NCI-H1105 (cell line): ENCODE measurements around the gene RHBDL1.

Source experiments
- DNase-seq: peaks from one replicate; lab custom pipeline; 2025; lab: John Stamatoyannopoulos, UW

The RHBDL1 gene

DNA sequence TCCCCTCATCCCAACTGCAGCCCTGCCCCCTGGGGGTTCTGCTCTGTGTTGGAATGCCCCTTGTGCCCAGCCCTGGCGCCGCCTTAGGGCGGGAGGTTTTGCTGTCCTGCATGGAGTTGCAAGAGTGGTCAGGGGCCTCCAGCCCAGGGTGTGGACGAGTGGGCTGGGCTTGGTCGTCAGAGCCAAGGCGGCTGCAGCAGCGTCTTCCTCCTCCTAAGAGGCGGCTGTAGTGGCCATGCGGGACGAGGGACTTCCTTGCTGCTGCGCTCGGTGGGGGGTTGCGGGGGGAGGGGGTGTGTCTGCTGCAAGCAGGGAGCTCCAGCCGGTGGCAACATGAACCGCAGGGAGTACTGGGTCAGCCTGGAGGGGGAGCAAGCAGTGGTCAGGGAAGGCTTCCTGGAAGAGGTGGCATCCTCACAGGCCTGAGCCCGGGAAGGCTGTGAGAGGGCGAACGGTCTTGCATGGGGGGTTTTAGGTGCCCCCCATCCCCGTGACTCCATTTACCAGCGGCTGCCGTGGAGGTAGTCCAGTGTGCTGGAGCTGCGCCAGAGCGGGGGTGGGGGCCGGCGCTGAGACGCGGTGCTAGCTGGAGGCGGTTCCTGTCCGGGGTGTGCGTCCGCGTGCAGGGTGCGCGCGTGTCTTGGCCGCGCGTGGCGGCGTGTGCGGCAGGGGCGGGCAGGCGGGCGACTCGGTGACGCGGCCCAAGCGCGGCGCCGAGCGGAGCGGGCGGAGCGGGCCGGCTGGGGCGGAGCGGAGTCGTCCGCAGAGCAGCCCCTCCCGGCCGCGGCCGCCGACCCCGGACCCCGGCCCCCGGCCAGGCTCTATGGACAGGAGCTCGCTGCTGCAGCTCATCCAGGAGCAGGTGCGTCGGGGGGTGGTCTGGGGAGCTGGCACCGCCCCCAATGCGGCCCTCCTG is at the start of gene RHBDL1:
TSS of gene RHBDL1 (plus strand) at position 704 of the 916 bp plus-strand sequence. CDS start at position 824, 120 bp downstream.
- DNase-seq, result no peak

DNA sequence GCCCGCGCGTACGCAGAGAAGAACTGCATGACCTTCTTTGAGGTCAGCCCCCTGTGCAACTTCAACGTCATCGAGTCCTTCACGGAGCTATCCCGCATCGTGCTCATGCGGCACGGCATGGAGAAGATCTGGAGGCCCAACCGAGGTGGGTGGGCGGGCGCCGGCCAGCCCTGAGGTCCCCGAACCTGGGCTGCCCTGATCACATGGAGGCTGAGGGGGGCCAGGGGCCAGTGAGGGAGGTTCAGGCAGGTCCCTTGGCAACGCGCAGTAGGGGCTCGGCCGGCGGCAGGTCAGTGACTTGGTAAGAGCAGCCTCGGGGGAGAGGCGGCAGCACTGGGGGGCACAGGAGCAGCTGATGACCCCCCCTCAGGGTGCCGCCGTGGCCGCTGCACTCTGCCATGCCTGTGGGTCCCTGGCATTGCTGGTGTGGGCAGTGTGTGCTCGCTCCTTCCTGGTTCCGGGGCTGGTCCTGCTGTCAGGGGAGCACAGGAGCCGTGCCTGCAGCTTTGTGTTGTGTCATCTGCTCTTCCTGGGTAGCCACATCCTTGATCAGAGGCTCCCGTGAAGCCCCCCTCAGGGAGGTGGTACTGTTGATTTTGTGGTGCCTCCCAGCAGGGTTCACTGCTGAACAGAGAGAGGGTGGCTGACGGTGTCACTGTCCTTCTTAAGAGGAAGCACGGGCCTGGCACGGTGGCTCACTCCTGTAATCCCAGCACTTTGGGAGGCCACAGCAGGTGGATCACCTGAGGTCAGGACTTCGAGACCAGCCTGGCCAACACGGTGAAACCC is 49.3 kb upstream of the RHBDL1 start:
- DNase-seq, result no peak

DNA sequence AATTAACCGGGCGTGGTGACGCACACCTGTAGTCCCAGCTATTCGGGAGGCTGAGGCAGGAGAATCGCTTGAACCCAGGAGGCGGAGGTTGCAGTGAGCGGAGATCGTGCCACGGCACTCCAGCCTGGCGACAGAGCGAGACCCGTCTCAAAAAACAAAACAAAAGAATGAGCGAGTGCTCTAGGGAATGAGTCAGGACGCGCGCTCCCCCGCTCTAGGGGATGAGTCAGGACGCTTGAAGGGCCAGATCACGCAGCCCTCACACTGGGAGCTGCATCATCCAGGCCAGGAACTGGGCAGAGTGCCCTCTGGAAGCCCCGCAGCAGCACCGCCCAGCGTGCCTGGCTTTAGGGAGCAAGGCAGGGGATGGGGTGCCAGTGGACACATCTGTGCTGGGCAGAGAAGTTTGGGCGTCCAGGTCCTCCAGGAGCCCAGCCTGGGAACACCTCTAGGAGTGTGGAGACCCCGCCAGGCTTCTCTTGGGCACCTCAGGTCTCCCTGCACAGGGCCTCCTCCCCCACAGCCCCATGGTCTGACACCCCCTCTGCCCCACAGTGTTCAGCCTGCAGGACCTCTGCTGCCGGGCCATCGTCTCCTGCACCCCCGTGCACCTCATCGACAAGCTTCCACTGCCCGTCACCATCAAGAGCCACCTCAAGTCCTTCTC is 48.6 kb upstream of the RHBDL1 start:
- DNase-seq, result no peak

DNA sequence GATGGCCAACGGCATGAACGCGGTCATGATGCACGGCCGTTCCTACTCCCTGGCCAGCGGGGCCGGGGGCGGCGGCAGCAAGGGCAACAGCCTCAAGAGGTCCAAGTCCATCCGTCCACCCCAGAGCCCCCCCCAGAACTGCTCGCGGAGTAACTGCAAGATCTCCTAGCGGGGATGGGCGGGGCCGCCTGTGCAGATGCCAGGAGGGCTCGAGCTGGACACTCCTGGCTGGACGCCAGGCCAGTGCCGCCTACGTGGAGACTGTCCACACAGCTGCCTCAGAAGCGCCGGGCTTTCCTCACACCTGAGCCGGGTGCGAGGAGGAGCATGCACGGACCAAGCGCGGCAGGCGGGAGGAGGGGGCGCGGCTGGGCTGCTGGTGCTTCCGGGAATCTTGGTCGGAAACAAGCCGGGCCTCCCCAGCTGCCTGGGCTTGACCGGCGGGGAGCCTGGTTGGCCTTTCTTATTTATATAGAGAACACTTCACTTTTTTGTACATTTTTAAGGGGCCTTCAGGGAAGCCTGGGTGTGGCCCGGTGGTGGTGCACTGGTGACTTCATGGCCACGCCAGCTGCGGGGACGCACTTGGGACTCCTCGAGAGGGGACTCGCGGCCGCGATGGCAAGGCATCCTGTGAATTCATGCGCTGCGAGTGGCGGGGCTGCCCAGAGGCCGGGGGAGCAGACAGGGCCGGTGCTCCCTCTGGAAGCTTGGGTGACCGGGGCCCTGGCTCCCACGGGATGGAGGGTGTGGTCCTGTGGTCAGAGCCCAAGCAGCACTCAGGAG is 47.8 kb upstream of the RHBDL1 start:
- DNase-seq, result no peak

DNA sequence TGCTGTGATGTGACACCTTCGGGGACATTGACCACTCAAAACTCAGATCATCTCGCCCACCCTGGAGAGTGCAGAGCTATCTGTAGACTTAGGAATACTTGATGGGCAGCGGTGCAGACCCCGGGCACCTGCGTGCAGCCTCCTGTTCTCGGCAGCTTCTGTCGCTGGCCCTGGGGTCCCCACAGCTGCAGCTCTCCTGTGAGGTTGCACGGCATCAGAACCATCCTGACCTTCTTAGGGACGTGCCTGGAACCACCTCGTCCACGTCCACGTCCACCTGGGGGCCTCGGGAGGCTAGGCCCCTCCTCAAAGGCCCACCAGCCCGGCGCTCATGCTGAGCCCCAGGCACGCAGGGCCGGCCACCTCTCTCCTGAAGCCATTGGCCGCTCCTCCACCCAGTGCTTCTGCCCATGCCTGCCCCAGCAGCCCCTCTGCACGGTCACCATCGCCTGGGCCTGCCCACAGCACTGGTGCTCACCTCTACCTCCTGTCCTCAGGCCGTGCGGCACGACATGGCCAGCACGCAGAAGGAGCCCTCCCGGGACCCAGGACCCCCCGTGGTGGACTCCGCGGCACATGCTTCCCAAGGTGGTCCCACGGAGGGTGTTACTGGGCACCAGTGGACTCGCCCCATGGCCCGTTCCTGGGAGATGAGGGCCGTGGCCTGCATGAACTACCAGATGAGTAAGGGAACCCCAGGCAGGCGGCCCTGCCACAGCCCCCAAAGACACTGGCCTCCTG is 47.0 kb upstream of the RHBDL1 start:
- no peak for DNase-seq

DNA sequence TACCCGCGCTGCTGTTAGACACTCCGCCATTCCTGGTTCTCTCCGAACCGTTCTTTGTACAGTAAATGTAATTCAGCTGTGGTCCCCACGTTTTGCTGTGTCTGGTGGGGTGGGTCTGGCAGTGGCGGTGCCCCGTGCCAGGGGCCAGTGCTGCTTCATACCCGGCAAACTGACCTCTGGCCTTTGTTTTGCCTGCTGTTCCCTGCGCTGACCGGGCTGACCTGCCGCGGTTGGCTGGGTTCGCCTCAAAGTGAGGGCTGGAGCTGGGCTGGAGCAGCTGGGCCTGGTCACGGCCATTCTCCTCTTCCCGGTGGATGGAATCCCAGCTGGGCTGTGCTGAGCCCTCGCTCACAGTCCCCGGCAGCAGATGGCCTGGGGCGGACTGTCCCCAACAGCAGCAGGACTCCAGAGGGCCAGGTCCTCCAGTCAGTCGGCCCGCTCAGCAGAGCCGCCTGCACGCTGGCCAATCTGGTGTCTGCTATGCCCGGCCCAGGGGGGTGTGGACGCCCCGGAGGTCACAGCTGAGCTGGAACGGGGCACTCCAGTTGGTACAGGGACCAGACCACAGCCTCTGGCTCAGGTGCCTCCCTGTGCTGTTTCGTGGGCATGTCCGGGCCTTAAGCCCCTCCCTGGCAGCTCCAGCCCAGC is 46.2 kb upstream of the RHBDL1 start:
- no peak for DNase-seq

DNA sequence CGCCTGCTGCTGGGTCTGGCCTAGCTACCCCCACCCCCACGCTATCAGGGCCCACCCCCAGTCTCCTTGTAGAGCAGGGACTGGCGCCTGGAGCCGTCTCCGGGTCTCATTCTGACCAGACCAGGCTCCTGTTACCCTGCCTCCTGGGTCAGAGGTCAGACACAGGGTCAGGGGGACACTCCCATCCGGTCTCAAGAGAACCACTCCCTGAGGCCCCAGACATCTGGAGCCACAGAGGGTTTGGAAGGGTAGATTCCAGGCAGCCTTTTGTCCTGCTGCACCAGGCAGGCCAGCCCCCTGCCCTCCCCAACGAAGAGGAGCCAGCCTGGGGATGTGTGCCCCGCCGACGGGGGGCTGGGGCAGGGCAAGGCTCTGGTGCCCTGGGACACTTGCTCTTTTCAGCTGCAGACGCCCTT is 45.6 kb upstream of the RHBDL1 start:
- DNase-seq, result no peak

DNA sequence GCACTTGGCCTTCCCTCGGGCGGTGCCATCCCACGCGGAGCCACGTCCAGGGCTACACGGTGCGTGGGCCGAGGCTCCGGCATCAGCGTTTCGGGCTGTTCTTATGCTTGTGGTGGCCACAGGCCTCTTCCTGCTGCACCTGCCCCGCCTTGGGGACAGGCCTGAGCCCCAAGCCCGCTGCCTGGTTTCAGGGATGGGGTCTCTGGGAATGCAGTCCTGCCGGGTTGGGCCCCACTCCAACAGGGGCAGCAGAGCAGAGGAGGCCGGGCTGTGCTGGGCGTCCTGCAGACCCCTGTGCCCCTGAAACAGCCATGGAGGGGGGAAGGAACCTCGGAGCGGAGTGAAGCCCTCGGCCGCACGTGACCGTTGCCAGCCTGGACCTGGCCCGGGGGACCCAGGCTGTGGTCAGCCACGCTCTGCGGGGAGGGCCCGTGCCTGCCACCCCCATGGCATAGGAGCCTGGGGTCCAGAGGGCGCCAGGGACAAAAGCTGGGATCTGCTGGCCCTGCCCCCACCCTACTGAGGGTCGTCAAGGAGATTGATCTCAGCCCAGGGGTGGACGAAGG is 45.1 kb upstream of the RHBDL1 start:
- no peak for DNase-seq

DNA sequence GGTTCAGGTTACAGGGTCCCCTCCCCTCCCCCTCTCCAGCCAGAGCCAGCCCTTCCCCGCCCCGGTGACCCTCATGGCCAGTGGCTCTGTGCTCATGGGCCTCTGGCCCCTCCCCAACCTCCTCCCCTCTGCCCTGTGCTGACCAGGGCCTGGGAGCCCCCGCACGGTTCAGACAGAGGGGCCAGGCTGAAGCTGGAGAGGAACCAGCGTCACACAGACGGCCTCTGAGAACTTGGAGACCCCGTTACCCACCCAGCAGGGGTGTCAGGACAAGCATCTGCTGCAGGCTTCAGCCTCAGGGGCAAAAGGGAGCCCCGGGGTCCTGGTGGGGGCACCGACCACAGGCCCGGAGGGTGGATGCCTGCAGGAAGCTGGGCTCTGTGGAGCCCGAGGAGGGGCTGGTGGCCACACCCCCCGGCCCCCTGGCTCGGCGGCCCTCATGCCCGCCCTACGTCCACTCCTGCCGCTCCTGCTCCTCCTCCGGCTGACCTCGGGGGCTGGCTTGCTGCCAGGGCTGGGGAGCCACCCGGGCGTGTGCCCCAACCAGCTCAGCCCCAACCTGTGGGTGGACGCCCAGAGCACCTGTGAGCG is 44.6 kb upstream of the RHBDL1 start, which contains the start of gene WFIKKN1:
TSS of gene WFIKKN1 (plus strand) at position 171 of the 591 bp plus-strand sequence. CDS start at position 440, 269 bp downstream.
- DNase-seq, result no peak

DNA sequence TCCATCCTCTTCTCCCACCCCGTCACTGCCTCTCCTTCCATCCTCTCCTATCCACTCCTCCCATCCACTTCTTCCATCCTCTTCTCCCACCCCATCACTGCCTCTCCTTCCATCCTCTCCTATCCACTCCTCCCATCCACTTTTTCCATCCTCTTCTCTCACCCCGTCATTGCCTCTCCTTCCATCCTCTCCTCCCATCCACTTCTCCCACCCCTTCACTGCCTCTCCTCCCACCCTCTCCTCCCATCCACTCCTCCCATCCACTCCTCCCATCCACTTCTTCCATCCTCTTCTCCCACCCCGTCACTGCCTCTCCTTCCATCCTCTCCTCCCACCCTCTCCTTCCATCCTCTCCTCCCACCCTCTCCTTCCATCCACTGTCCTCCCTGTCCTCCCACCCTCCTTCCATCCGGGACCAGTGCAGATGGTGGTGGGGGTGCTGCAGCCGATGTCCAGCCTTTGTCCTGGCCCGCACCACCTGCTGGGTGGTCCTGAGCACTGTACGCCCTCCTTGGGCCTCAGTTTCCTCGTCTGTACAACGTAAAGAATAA is 43.6 kb upstream of the RHBDL1 start:
- no peak for DNase-seq

DNA sequence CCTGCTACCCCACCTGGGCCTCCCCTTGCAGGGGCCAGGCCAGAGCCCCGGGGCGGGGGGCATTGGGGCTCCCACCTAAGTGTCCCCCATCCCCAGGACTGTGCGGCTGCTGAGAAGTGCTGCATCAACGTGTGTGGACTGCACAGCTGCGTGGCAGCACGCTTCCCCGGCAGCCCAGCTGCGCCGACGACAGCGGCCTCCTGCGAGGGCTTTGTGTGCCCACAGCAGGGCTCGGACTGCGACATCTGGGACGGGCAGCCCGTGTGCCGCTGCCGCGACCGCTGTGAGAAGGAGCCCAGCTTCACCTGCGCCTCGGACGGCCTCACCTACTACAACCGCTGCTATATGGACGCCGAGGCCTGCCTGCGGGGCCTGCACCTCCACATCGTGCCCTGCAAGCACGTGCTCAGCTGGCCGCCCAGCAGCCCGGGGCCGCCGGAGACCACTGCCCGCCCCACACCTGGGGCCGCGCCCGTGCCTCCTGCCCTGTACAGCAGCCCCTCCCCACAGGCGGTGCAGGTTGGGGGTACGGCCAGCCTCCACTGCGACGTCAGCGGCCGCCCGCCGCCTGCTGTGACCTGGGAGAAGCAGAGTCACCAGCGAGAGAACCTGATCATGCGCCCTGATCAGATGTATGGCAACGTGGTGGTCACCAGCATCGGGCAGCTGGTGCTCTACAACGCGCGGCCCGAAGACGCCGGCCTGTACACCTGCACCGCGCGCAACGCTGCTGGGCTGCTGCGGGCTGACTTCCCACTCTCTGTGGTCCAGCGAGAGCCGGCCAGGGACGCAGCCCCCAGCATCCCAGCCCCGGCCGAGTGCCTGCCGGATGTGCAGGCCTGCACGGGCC is 42.8 kb upstream of the RHBDL1 start:
- DNase-seq, result no peak

DNA sequence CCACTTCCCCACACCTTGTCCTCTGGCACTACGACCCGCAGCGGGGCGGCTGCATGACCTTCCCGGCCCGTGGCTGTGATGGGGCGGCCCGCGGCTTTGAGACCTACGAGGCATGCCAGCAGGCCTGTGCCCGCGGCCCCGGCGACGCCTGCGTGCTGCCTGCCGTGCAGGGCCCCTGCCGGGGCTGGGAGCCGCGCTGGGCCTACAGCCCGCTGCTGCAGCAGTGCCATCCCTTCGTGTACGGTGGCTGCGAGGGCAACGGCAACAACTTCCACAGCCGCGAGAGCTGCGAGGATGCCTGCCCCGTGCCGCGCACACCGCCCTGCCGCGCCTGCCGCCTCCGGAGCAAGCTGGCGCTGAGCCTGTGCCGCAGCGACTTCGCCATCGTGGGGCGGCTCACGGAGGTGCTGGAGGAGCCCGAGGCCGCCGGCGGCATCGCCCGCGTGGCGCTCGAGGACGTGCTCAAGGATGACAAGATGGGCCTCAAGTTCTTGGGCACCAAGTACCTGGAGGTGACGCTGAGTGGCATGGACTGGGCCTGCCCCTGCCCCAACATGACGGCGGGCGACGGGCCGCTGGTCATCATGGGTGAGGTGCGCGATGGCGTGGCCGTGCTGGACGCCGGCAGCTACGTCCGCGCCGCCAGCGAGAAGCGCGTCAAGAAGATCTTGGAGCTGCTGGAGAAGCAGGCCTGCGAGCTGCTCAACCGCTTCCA is 42.0 kb upstream of the RHBDL1 start:
- DNase-seq, result no peak

DNA sequence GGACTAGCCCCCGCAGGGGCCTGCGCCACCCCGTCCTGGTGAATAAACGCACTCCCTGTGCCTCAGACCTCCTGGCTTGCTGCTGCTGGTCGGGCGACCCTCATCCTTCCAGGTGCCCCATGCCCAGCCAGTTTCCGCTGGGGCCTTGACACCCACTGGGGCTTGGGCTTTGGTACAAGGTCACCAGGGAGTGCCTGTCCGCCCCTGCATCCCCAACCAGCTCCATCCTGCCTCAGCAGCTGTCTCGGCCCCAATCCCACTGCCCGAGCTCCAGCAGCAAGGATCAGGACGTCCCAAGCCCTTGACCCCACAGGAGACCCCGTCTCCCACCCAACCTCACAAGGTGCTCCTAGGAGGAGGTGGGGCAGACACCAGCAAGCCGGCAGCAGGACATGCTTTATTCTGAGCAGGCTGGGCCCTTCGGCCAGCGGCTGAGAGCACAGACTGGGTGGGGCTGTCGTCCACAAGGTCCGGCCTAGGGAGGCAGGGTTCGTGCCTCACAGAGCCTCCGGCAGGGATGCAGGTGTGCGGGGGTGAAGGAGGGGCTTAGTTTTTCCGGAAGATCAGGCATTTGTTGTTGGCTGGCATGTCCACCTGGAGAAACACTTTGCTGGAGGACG is 41.3 kb upstream of the RHBDL1 start:
- no peak for DNase-seq

DNA sequence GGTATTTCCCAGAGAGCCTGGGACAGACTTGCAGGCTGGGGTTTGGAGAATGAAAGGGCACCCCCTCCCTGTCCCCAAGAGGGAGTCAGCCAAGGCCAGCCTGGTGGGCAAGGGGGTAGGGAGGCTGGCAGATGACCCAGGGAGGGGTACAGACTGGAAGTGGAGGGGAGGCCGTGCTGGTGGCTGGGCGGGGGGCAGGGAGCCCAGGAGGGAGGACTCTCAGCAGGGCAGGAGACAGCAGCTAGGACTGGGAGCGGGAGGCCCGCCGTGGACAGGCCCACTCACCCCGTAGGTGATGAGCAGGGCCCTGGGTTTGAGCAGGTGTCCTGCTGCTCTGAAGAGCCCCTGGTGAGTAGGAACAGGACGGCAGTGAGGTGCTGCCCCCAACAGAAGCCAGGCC is 40.5 kb upstream of the RHBDL1 start:
- no peak for DNase-seq

DNA sequence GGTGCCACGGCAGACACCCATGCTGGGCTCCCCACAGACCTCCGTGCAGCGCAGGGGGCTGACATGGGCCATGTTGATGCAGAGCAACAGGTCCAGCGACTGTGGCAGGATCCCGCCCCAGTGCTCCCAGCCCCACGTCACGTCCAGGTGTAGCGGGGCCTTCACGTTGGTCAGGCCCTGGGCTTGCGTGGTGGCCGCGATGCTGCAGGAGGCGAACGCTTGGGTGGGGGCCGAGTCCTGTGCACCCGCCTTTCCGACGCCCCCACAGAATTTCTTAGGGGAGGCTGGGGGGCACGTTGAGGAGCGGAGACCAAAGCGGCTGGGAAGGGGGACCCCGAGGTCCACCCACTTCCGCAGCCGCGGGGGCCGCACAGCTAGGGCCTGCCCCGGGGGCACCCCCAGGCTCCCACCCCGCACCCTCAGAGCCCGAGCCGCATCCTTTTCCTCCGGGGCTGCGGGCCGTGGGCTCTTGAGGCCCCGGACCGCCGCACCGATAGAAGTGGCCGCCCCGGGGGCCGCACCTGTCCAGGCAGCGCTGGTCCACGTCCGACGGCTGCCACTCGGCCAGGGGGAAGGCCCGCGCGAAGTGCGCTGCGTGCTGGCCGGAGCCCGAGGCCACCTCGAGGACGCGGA is 39.8 kb upstream of the RHBDL1 start:
- DNase-seq, result no peak

DNA sequence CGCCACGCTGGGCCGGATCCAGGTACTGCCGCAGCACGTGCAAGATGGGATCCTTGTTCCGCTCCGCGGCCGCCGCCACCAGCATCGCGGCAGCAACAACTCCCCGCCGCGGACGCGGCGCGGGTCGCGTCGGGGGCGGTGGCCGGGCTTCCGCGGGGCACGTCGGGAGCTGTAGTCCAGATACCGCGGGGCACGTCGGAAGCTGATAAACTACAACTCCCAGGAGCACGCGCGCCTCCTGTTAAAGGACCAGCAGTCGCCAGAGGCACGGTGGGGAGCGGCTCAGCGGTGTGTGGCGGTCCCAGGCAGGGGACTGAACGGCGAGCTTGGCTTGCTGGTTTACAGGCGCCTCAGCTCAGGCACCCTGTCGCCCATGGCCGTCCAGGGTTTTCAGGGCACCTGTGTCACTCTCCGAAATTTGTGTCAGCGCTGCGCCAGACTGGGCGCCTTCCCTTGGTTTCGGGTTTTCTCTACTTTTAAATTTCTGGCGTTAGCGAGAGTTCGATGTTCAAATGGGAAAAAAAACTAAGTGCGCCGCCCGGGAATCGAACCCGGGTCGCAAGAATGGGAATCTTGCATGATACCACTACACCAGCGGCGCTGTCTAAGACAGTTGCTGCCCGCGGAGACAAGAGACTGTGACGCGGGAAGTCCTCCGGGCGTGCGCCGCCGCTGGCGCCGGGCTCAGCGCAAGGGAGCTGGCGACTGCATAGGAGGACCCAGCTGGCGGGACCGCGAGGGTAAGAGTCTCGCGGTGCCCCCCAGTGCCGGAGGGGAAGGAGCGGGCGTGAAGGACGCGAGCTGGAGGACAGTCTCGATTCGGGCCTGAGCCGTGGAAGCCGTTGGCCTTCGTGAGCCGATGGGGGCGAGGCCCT is 39.0 kb upstream of the RHBDL1 start, which contains the start of gene METTL26:
TSS of gene METTL26 (minus strand) at position 100 of the 875 bp plus-strand sequence. CDS start at position 85, 15 bp downstream.
- peak; percentile 74 for DNase-seq
